ENCODE results near the gene VLDLR.

The VLDLR gene

GRCh38 chr9:2676466-2676865, 54.9 kb downstream of the VLDLR start:
- no peak overlapping the region for H3K27ac ChIP-seq
- no peak for TF ChIP-seq CTCF (IDR thresholded peaks at IDR 0.05)
- no peak for TF ChIP-seq ZFX (IDR thresholded peaks at IDR 0.05; ENCODE audit: borderline replicate concordance)

GRCh38 chr9:2677915-2678889, 56.6 kb downstream of the VLDLR start:
- TF ChIP-seq CTCF (IDR thresholded peaks at IDR 0.05) (no peak), ZFX (IDR thresholded peaks at IDR 0.05; ENCODE audit: borderline replicate concordance) (no peak)
- no peak overlapping the region for H3K27ac ChIP-seq

GRCh38 chr9:2679011-2679410, 57.4 kb downstream of the VLDLR start:
- H3K27ac ChIP-seq = no peak overlapping the region
- TF ChIP-seq ZFX (IDR thresholded peaks at IDR 0.05; ENCODE audit: borderline replicate concordance) (no peak), CTCF (IDR thresholded peaks at IDR 0.05) (no peak)

GRCh38 chr9:2681981-2682380, 60.4 kb downstream of the VLDLR start:
- TF ChIP-seq CTCF (IDR thresholded peaks at IDR 0.05) (no peak), ZFX (IDR thresholded peaks at IDR 0.05; ENCODE audit: borderline replicate concordance) (no peak)

GRCh38 chr9:2686911-2687310, 65.3 kb downstream of the VLDLR start:
- TF ChIP-seq CTCF (IDR thresholded peaks at IDR 0.05) (no peak), ZFX (IDR thresholded peaks at IDR 0.05; ENCODE audit: borderline replicate concordance) (no peak)
- no peak overlapping the region for H3K27ac ChIP-seq

More at GRCh38 chr9:2681981-2682380, 60.4 kb downstream of the VLDLR start:
- no peak overlapping the region for H3K27ac ChIP-seq

- H3K27ac ChIP-seq = no peak overlapping the region
- TF ChIP-seq CTCF (IDR thresholded peaks at IDR 0.05) (no peak), ZFX (IDR thresholded peaks at IDR 0.05; ENCODE audit: borderline replicate concordance) (no peak)
Measured at GRCh38 chr9:2688636-2689035, 67.0 kb downstream of the VLDLR start.

GRCh38 chr9:2691212-2691611, 69.6 kb downstream of the VLDLR start:
- TF ChIP-seq CTCF (IDR thresholded peaks at IDR 0.05) (no peak), ZFX (IDR thresholded peaks at IDR 0.05; ENCODE audit: borderline replicate concordance) (no peak)
- no peak overlapping the region for H3K27ac ChIP-seq
